GF-D8 (cell line): Measurements from ENCODE around the gene SLC44A4.
A peak's percentile ranks its signal among the peaks of the same experiment; 100 is the strongest.

Experiments used
- DNase-seq: peaks from one replicate; lab custom pipeline; 2025; lab: John Stamatoyannopoulos, UW

SLC44A4 gene

DNA sequence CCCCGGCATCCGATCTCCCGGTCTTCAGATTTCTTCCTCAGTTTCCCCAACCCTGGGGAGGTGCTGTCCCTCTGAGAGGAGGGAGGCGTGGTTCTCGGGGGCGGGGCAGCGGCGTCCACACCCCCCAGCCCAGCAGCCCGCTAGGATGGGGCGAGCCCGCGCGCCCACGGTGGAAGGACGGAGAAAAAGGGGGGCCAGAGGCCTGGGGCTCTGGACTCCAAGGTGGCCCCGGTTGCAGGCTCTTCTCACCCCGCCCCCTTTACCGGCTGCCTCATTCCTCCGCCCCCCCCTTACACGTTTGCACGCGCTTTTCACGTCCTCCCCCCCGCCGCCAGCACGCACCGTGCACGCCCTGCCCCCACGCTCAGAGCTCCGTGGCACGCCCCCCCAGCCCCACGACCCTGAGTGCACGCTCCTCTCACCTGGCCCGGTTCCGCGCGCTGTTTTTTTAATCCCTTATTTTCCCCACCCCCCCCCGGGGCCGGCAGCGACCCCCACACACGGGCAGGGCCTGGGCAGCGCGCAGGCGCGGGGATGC, 22.7 kb upstream of the SLC44A4 start:
- no peak for DNase-seq

DNA sequence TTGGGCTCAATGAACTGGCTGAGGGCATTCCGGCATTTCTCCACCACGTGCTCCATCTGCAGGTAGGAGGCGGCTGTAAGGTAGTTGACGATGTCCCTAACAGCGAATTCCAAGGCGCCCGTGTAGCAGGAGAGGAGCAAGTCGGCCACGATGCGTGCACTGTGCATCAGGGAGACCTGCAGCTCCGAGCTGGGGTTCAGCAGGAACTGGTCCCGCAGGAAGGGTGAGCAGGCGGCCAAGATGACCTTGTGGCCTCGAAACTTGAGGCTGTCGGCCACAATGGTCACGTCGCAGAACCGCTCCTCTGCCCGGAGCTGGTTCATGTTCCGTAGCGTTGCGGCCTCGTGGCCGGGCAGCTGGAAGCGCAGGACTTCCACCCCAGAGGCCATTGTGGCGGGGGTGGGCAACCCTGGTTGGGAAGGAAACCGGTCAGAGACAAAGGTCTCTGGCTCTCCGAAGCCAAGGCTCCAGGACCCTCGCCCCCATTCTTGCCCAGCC, 22.2 kb upstream of the SLC44A4 start:
- DNase-seq, result no peak

DNA sequence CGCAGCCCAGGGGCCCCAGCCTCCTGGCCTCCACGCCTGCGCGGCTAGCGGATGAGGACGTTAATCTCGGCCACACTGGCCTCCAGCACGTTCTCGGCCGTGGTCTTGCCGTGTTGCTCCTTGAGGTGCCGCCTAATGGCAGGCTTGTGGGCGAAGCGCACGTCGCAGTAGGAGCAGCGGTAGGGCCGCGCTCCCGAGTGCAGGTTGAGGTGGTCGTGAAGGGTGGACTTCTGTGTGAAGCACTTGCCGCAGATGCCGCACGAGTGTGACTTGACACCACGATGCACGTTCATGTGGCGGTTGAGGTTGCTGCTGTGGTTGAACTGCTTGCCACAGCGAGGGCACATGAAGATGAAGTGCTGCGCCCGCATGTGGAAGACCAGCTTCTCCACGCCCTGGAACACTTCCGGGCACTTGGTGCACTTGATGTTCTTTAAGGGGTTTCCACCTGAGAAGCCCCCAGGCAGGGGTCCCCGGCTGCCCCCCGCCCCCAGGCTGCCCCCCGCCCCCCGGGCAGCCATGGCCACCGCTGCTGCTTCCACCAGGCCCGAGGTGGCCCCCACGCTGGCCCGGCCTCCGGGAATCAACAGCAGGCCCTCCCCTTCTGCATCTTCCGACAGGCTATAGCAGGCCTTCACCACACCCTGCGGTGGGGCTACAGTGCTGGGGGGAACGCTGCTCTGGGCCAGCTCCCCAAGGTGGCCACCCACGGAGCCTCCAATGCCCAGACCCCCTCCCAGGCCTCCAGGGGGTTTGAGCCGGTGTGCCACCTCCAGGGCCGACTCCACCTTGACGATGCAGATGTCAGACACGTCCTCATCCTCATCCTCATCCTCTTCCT, 21.3 kb upstream of the SLC44A4 start:
- no peak for DNase-seq

DNA sequence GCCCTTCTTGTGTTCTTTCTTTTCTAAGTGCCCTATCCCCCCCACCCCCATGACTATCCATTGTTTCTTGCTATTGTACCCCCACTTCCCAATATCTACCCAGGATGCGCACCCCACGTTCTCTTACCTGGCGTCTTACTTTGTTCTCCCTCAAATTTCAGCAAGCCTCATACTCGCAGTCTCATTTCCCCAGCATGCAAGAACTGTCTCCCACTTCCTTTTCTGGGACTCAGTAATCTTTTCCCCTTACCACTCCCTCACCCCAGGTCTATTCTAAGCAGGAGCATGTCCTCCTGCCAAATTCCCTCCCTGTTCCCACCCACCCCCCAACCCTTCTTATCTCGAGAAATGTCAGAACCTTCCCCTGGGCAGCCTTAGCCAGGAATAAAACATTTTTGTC, 20.4 kb upstream of the SLC44A4 start:
- no peak for DNase-seq

DNA sequence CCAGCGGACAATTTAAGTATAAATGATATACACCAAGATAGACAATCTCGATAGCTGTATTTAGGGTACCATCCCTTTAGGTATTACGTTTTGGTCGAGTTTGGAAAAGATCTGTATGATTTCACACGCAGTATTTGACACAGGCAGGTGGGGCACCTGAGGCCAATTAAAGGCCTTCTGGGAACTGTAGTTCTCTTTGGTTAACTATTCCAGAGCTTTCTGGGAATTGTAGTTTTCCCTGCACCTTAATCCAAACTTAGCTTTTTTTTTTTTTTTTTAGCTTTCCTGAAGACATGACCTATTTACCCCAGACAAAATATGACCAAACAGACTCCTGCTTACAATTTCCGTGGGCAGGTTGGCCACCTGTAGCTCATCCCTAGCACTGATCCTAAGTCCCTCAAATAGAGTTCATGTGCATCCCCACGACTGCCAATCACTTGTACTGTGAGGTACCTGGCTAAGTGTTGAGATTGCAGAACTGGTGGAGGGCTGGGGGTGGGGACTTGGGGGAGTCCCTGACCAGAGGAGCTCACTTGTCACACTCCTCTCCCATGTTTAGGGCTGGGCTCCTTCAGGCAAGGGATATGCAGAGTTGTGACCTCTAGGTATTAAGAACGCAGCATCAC, 19.7 kb upstream of the SLC44A4 start:
- DNase-seq, result no peak

DNA sequence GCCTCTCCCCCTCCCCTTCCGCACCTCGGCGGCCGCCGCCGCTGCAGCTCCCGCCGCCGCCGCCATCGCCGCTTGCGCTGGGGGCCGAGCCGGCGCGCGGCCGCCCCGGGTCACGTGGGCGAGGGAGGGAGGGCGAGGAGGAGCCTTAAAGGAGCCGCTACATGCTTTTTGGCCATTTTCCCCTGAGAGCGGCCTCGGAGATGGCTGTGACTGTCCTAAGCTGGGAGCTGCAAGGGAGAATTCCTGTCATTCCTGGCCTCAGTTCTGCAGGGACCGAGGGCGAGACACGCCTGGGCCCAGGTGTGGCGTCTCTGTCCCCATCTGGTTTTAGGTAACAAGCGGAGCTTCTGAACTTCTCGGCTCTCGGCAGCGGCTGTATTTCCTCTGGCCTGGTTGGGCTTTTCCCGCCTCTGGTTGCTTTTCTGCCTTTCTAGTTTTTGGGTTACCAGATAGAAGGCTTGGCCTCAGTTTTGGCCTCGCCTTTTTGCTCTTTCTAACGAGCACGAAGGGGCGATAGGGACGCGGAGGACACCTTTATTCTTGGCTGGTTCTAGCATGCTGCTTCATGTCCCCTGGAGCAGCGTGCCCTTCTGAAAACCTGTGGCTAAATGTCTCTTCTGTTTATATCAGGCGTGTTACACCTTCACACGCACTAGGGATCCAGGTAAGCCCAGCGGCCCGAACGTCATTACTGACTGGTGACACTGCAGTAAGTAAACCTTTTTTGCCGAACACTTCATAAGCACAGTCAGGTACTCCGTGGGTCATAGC, 19.0 kb upstream of the SLC44A4 start, which contains the start of gene EHMT2:
TSS of gene EHMT2 (minus strand) at position 87 of the 771 bp plus-strand sequence. CDS start at position 66, 21 bp downstream.
- DNase-seq, result peak; percentile 55

DNA sequence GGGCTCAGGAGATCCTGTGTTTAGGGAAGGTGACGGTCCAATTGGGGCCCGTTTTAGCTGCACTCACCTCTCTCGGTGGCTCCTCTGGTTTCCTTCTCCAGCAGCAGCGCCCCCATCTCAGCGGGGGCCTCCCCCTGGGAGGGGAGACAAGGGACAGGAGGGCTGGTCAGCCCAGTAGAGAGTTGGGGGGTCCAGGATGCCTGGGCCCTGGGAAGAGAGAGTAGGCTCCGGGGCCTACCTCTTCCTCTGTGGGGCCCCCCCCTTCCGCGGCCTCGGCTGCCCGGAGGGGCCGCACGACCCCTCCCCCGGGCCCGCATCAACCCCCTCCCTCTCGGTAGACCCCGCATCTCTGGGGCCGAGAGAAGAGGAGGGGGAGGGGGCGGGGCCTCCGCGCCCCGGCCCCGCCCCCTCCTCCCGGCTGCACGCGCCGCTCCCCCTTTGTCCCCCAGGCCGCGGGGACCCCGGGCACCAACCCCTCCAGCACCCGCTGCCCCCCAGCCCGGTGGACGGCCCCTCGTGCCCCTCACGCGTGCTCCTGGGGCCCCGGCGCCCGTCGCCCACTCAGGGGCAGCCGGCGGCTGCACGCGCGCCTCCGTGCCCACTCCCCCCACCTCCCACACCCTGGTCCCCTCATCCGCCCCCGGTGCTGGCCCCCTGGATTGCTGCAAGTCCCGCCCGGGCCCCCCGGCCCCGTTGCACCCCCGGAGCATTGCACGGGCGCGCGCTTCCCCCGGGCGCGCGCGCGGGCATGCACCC, 18.2 kb upstream of the SLC44A4 start:
- no peak for DNase-seq

DNA sequence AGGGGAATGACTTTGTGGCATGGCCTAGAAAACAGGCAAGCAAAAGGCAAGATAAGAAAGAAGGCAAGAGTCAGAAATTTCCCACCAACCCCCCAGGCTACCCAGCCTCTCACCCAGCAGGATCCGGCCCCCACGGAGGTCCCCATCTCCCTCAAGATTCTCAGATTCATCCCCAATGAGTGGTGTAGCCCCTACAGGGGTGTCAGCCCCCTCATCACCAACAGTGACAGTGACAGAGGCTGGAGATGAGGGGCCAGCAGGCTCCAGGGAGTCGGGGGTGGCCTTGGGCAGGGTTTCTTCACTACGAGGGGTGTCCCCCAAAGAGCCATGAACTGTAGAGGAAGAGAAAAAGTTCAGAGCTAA, 17.7 kb upstream of the SLC44A4 start:
- DNase-seq, result no peak

DNA sequence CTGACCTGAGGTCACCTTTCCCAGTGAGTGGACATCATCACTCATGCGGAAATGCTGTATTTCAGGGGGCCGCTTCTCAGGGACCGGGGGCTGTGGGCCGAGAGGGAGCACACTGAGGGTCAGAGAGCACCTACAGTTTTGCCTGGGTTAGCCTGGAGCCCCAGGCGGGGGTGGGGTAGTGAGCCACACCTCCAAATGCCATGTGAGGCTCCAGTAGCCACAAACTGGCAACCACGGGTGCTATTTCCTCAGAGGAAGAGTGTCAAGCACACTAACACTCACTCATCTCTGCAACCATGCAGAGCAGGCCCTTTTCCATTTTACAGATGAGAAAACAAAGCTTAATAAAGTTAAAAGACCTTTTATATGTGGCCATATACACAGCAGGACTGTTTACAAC, 14.0 kb upstream of the SLC44A4 start:
- DNase-seq, result no peak

DNA sequence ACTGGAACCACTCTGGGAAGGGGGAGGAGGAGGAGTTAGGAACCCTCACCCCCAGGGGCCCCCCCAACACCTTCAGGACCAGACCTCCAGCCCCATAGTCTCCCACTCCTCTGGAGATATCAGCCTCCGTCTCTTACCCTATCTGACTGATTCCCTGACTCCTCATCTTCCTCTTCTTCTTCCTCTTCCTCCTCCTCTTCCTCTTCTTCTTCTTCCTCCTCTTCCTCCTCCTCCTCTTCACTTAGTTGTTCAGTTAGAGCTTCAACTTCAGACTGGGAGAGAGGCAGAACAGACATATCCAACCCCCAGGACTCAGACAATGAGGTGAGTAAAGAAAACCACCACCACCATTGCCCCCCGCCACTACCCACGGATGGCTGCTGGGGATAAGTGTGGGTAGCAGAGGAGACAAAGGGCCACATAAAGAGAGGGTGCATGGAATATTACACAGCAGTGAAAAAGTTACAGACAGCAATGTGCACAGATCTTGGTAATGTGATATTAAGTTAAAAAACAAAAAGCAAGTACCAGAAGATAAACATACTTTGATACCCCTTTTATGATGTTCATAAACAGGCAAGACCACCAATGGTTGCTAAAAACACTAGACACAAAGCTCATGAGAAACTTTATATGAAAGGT, 10.7 kb upstream of the SLC44A4 start:
- DNase-seq, result no peak

DNA sequence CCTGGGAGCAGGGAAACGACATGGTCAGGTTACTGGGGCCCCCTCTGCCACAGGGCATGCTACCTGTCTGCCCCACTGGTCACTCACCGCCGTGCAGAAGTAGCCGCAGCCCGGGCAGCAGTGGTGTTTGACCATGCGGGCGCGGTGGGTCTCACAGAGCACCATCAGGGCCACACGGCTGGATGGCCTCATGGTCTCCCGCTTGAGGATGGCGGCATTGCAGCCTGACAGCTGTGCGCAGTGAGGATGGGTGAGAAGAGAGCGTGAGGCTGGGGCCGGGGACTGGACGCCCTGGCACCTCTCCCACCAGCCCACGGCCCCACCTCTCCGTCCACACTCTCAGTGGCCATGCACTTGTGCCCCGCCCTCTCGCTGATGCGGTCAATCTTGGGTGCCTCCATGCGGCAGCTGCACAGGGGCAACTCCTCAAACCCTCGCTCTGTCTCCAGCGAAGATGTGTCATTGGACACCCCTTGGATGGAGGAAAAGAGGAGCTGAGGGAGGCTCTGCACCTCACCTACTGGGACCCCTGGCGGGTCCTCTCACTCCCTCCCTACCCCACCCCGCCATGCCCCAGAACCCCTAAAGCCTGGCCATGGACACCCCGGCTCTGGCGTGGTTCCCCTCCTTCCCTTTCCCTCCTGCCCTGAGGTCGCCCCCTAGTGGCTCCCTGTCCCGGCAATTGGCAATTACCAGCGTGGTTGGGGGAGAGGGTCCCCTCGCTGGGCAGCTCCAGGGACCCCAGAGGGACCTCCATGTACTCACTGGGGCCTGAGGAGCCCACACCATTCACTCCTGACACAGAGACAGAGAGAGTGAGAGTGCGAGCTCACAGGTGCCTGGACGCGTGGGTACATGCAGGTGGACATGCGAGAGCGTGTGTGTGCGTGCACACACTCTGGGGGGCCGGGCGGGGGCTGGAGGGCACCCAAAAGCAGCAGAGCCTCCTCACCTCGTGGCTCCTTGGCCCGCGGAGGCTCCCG, 9.8 kb upstream of the SLC44A4 start:
- DNase-seq, result no peak

DNA sequence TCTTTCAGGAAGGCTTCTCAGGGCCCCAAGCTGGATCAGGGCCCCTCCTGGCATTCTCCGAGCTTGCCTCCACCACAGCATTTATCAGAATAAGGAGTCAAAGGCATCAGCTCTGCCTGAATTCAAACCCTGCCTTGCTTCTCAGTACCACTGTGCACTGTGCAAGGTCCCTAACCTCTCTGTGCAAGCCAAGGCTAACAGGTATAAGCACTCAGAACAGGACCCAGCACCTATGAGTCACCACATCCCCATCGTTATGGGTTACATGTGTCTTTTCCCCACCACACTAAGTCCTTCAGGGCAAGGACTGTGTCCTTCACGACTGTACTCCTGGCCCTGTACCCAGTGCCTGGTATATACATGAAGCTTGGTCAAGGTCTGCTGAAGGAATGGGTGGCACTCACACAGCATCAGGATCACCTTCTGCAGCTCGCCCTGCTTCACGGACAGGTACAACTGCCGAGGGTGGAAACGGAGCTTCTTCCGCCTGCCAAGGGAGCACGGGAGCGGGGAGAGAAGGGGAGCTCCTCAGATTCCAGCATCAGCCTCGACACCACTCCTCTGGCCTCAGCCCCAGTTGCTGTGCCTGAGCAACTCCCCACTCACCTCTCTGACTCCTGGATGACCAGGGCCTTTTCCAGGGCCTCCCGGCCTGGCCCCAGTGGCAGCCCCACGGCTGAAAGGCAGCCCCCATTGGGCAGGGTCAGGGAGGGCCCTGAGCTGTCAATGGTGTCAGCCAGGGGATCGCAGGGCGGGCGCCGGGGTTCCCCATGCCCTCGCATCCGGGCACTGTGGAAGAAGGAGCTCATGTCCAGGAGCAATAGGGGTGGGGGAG, 8.6 kb upstream of the SLC44A4 start:
- DNase-seq, result no peak

DNA sequence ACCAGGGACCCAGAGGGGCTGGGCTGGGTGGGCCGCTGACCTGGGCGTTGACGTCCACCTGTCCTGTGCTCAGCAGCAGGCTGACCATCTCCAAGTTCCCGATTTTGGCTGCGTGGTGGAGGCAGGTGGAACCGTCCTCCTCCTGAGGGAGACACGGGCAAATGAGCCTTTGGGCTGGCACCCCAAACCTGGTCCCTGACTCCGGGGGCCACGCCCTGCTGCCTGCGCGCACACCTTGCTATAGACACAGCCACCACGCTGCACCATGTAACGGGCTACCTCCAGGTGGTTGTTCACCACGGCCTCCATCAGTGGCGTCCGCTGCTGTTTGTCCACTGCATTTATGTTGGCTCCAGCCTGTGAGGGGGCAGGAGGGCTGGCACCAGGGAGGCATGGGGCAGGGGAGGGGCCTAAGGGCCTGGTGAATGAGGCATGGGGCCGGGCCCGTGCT, 7.8 kb upstream of the SLC44A4 start:
- DNase-seq, result no peak

DNA sequence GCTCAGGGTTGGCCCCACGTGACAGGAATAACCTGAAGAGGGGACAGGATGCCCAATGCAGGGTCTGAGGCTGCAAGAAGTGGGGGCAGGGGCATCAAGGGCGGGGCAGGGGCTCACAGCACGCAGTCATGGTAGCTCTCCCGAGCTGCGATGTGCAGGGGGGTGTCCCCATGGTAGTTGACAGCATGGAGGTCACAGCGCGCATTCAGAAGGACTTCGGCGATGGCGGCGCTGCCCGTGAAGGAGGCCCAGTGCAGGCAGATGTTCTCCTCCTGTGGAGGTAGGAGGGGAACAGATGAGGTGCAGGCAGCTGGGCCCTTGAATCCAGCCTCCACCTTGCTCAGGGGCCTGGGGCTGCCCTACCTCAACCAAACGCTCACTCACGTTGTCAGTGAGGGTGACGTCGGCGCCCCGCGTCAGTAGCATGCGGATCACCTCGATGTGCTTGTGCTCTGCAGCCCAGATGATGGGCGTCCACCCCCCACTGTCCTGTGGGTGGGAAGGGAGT, 5.8 kb upstream of the SLC44A4 start:
- no peak for DNase-seq

DNA sequence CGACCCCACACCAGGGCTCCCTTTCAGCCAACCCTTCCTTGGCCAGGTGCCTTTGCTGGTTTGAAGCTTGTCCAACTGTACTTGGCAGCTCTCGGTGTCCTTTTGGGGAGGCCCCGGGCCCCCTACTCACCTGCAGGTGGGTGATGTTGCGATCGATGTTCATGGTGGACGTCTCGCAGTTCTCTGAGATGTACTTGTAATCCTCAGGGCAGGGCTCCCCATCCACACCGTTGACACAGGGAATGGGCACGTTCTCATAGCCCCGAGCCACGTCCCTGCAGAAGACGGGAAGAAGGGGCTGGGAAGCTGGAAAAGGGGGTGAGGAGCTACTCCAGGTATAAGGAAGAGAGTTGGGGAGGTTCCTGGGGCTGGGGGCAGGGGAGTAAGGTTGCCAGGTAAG, 4.9 kb upstream of the SLC44A4 start:
- DNase-seq, result no peak

DNA sequence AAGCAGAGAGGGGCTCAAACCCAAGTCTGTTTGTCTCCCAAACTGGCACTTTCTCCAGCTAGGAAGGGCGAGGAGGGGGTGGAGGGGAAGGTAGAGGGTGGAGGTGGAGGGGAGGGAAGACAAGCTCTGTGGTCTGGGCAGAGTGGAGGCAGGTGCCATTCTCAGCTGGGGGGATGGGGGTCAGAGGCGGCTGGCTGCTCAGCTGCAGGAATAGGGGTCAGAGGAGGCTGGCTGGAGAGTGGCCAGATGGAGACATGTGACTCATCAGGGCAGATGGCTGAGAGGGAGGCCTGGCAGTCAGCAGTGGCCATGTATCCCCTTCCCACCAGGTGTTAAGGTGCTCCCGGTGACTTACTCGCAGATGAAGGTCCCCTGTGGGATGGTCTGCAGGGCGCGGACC, 3.5 kb upstream of the SLC44A4 start:
- DNase-seq, result no peak

DNA sequence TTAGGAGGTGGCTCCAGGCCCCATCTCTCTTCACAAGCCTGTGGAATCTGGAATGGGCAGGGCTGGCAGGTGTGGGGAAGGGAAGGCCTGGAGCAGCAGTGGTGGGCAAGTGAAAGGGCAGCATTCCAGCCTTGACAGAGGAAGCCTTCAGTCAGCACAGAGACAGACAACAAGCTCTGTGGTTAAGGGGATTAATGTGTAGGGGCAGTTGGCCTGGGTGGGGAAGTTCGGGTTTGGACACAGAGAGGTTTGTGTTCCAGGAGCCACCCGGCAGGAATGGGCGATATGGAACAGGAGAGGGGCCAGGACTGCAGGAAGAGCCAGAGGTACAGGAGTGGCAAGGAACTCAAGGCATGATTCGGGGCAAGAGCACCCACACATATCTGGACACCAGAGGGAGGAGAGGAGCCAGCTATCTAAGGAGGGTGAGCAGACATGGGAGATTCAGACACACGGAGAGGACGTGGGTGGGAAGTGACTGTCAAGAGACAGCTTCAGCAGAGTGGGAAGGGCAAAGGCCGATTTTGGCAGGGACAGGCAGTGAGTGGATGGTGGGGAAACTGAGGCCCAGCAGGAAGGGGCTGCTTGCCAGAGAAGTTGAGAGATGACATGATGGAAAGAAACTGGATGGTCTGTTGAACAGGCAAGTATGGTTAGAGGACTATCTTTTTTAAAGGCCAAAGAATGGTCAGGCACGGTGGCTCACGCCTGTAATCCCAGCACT, 2.5 kb upstream of the SLC44A4 start:
- no peak for DNase-seq

DNA sequence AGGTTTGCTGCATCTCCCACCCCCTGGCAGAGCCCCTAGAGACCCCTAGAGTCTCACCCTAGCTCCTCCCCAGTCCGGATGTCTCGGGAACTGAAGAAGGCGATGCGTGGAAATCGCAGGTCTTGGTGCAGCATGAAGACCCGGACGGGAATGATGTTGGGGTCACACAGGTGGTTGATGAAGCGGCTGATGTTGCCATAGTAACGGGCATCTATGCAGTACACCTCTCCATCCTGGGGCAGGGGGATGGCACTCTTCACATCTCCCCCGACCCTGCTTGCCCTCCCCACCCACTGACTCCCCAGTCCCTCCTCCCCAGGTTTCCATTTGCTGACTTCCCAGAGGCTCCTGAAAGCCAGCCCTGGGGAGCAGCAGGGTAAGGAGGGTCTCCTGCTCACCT, 1.8 kb upstream of the SLC44A4 start:
- no peak for DNase-seq
